SU-DHL-6 (cell line): ENCODE data around the gene BIRC2.

Source experiments
- H2AFZ ChIP-seq: fragments of 200-600 bp; sonication (generic); 2 replicates; pipeline ENCODE4 v1.6.1; 2014; ENCODE audit warnings: low read depth, mild to moderate bottlenecking, moderate library complexity, mixed read lengths, antibody characterized with exemption, low read length; ENCODE audit not compliant: severe bottlenecking
- H3F3A ChIP-seq: fragments of 200-600 bp; shearing (Covaris generic); 2 replicates; pipeline ENCODE4 v1.6.0; 2016; ENCODE audit warnings: antibody characterized with exemption, mild to moderate bottlenecking; ENCODE audit not compliant: insufficient read depth
- H3K27ac ChIP-seq: fragments of 200-600 bp; sonication (generic); 2 replicates; pipeline ENCODE4 v1.5.1; 2016; ENCODE audit warnings: low read depth, mild to moderate bottlenecking, low read length, moderate library complexity, mixed read lengths
- H3K27me3 ChIP-seq: fragments of 200-600 bp; sonication (generic), shearing (Covaris generic); 2 replicates; pipeline ENCODE4 v1.6.0; 2014; ENCODE audit warnings: mild to moderate bottlenecking, low read length
- H3K36me3 ChIP-seq: fragments of 200-600 bp; sonication (generic); 2 replicates; pipeline ENCODE4 v1.6.1; 2014; ENCODE audit warnings: mild to moderate bottlenecking, low read length, mixed read lengths
- H3K4me2 ChIP-seq: fragments of 300-600, 200-600 bp; shearing (Covaris generic), sonication (generic); 2 replicates; pipeline ENCODE4 v1.6.0; 2014; ENCODE audit warnings: low read length, low read depth, mild to moderate bottlenecking; ENCODE audit not compliant: poor library complexity, severe bottlenecking
- H3K4me3 ChIP-seq: fragments of 200-600 bp; sonication (generic); 2 replicates; pipeline ENCODE4 v1.5.1; 2014; ENCODE audit warnings: antibody characterized with exemption, low read length, mild to moderate bottlenecking, mixed read lengths; ENCODE audit not compliant: insufficient read depth, poor library complexity, severe bottlenecking
- H3K79me2 ChIP-seq: fragments of 200-600 bp; sonication (generic); 2 replicates; pipeline ENCODE4 v1.6.1; 2014; ENCODE audit warnings: mild to moderate bottlenecking, low read length, moderate library complexity; ENCODE audit not compliant: insufficient read depth
- H3K9ac ChIP-seq: fragments of 200-600 bp; sonication (generic); 2 replicates; pipeline ENCODE4 v1.7.0; 2014; ENCODE audit warnings: mild to moderate bottlenecking, low read length
- H3K9me2 ChIP-seq: fragments of 200-600 bp; sonication (generic); replicated peaks from 2 replicates; pipeline ENCODE4 v1.6.1; 2014; ENCODE audit warnings: low read length; ENCODE audit not compliant: insufficient read depth
- H3K9me3 ChIP-seq: fragments of 200-600 bp; sonication (generic); 2 replicates; pipeline ENCODE4 v1.6.1; 2014; ENCODE audit warnings: low read length, mixed read lengths; ENCODE audit not compliant: insufficient read depth
- H4K20me1 ChIP-seq: fragments of 200-600 bp; sonication (generic); 2 replicates; pipeline ENCODE4 v1.6.1; 2014; ENCODE audit warnings: low read depth, mild to moderate bottlenecking, antibody characterized with exemption, low read length, moderate library complexity, mixed read lengths
- CTCF ChIP-seq: fragments of 200-600 bp; sonication (generic); IDR thresholded peaks from one replicate; pipeline ENCODE4 v1.5.1; 2017; ENCODE audit warnings: antibody characterized with exemption, mild to moderate bottlenecking, low read length, moderate library complexity; ENCODE audit not compliant: insufficient read depth, poor library complexity, severe bottlenecking
- EZH2phosphoT487 ChIP-seq: fragments of 200-600 bp; sonication (generic), shearing (Covaris generic); conservative IDR thresholded peaks from 2 replicates; pipeline ENCODE4 v1.6.1; 2018; ENCODE audit warnings: mild to moderate bottlenecking, antibody characterized with exemption, low read length, moderate library complexity, mixed read lengths

BIRC2 gene

GRCh38 chr11:102361086-102362031, 14.3 kb downstream of the BIRC2 start:
- no peak overlapping the region for H3K9ac ChIP-seq
- TF ChIP-seq CTCF (no peak), EZH2phosphoT487 (no peak)

GRCh38 chr11:102364991-102365390, 18.0 kb downstream of the BIRC2 start:
- TF ChIP-seq EZH2phosphoT487 (no peak), CTCF (no peak)
- H3K9me2 ChIP-seq, result no peaks in the 10 kb centered on the region
- peaks cover 39% of the 10 kb centered on the region for H3K36me3 ChIP-seq
- H3K4me2 ChIP-seq, result no peak overlapping the region
- no peak overlapping the region for H3K4me3 ChIP-seq
- peaks cover 20% of the 10 kb centered on the region; the same call in 1 of the 2 replicates for H3F3A ChIP-seq
- H2AFZ ChIP-seq, result no peak overlapping the region
- no peaks in the 10 kb centered on the region for H4K20me1 ChIP-seq
- H3K9me3 ChIP-seq, result no peaks in the 10 kb centered on the region
- H3K27ac ChIP-seq, result no peak overlapping the region
- no peaks in the 10 kb centered on the region; the same call in 1 of the 2 replicates for H3K79me2 ChIP-seq
- no peak overlapping the region for H3K9ac ChIP-seq
- no peaks in the 10 kb centered on the region for H3K27me3 ChIP-seq

More at GRCh38 chr11:102361086-102362031, 14.3 kb downstream of the BIRC2 start:
- Histone ChIP-seq H2AFZ (no peak overlapping the region), H3K4me3 (no peak overlapping the region), H4K20me1 (no peaks in the 10 kb centered on the region), H3K79me2 (peaks cover 10% of the 10 kb centered on the region), H3F3A (no peaks in the 10 kb centered on the region), H3K27ac (no peak overlapping the region), H3K4me2 (no peak overlapping the region), H3K27me3 (no peaks in the 10 kb centered on the region), H3K9me3 (no peaks in the 10 kb centered on the region), H3K9me2 (no peaks in the 10 kb centered on the region), H3K36me3 (peaks cover 32% of the 10 kb centered on the region; the same call in 1 of the 2 replicates)

GRCh38 chr11:102367364-102367763, 20.4 kb downstream of the BIRC2 start:
- H3K36me3 ChIP-seq, result peaks cover 27% of the 10 kb centered on the region
- H3K4me2 ChIP-seq, result peak overlapping the region; percentile 6
- no peaks in the 10 kb centered on the region for H3K27me3 ChIP-seq
- H3K9me3 ChIP-seq, result no peaks in the 10 kb centered on the region
- H3K4me3 ChIP-seq, result no peak overlapping the region
- H3K79me2 ChIP-seq, result no peaks in the 10 kb centered on the region
- no peak overlapping the region for H3K9ac ChIP-seq
- H2AFZ ChIP-seq, result no peak overlapping the region
- no peaks in the 10 kb centered on the region for H4K20me1 ChIP-seq
- TF ChIP-seq CTCF (peak; percentile 30), EZH2phosphoT487 (no peak)
- H3K27ac ChIP-seq, result peak overlapping the region; percentile 0; the same call in 1 of the 2 replicates
- H3F3A ChIP-seq, result peaks cover 20% of the 10 kb centered on the region; the same call in 1 of the 2 replicates
- H3K9me2 ChIP-seq, result no peaks in the 10 kb centered on the region
